CD1c-positive myeloid dendritic cell (primary cell): ENCODE data around the gene ABCA4.
"Not testable (repeated sequence)": the region's sequence is repeated elsewhere in the genome, so short reads cannot be mapped to it uniquely, and the experiment has no call there.

Source experiments
- DNase-seq: peaks from one replicate; pipeline ENCODE4 v3.0.0-alpha.2; 2016; ENCODE audit errors: extremely low spot score

The ABCA4 gene

GRCh38 chr1:94004924-94005323 lies 116.0 kb downstream of the ABCA4 start:
- DNase-seq: no peak

- no peak for DNase-seq
Observed at GRCh38 chr1:94002046-94002787, 118.7 kb downstream of the ABCA4 start.

- DNase-seq: no peak
Observed at GRCh38 chr1:94001397-94002045, 119.4 kb downstream of the ABCA4 start.

GRCh38 chr1:94000510-94001282 lies 120.3 kb downstream of the ABCA4 start:
- no peak for DNase-seq

- DNase-seq: no peak
Observed at GRCh38 chr1:93999840-94000415, 121.0 kb downstream of the ABCA4 start.

- DNase-seq: not testable (repeated sequence)
Observed at GRCh38 chr1:93998532-93998931, 122.4 kb downstream of the ABCA4 start.

GRCh38 chr1:93997756-93998155 lies 123.2 kb downstream of the ABCA4 start:
- DNase-seq: no peak

GRCh38 chr1:93995837-93996536 lies 125.0 kb downstream of the ABCA4 start:
- no peak for DNase-seq

GRCh38 chr1:93993731-93994130 lies 127.2 kb downstream of the ABCA4 start:
- no peak for DNase-seq

- no peak for DNase-seq
Observed at GRCh38 chr1:93992954-93993353, 128.0 kb downstream of the ABCA4 start.

- no peak for DNase-seq
Observed at GRCh38 chr1:93992190-93992589, 128.8 kb downstream of the ABCA4 start.

GRCh38 chr1:93991271-93991670 lies 129.7 kb downstream of the ABCA4 start:
- no peak for DNase-seq

- not testable (repeated sequence) for DNase-seq
Observed at GRCh38 chr1:93990477-93990876, 130.5 kb downstream of the ABCA4 start.

- DNase-seq: no peak
Observed at GRCh38 chr1:93990010-93990409, 130.9 kb downstream of the ABCA4 start.

GRCh38 chr1:93989601-93990000 lies 131.3 kb downstream of the ABCA4 start:
- DNase-seq: no peak

GRCh38 chr1:93988634-93989350 lies 132.2 kb downstream of the ABCA4 start:
- DNase-seq: no peak

GRCh38 chr1:93981274-93981667 lies 139.7 kb downstream of the ABCA4 start:
- no peak for DNase-seq

- DNase-seq: no peak
Observed at GRCh38 chr1:93980320-93981273, 140.4 kb downstream of the ABCA4 start.

GRCh38 chr1:93979718-93980319 lies 141.1 kb downstream of the ABCA4 start:
- DNase-seq: no peak
